Neural cell (in vitro differentiated cells): ENCODE measurements around the gene GYPC. TPM values are rescaled to one million over a fixed set of nuclear protein-coding genes. Genes with fewer than 3 reads are reported as not detected.
"Not testable (repeated sequence)": the region's sequence is repeated elsewhere in the genome, so short reads cannot be mapped to it uniquely, and the experiment has no call there.

Source experiments
- H2AFZ ChIP-seq: fragments of 200-600, 300-800 bp; sonication (generic), shearing (Covaris generic); 2 replicates; pipeline ENCODE4 v1.6.0; 2014; ENCODE audit warnings: low read depth, mild to moderate bottlenecking, antibody characterized with exemption, low read length, moderate library complexity
- H3F3A ChIP-seq: fragments of 200-600 bp; shearing (Covaris generic); 2 replicates; pipeline ENCODE4 v1.6.1; 2016; ENCODE audit warnings: mild to moderate bottlenecking, moderate library complexity, mixed read lengths, antibody characterized with exemption, low read length; ENCODE audit not compliant: insufficient read depth, poor library complexity, severe bottlenecking
- H3K27ac ChIP-seq: fragments of 200-600, 300-800 bp; sonication (generic), shearing (Covaris generic); 2 replicates; pipeline ENCODE4 v1.5.1; 2014; ENCODE audit warnings: mild to moderate bottlenecking, low read length, moderate library complexity
- H3K27me3 ChIP-seq: fragments of 300-800, 200-600 bp; sonication (generic), shearing (Covaris generic); 2 replicates; pipeline ENCODE4 v1.6.0; 2014; ENCODE audit warnings: mild to moderate bottlenecking, low read depth, low read length, moderate library complexity; ENCODE audit not compliant: insufficient read depth
- H3K36me3 ChIP-seq: fragments of 300-800, 200-600 bp; sonication (generic), shearing (Covaris generic); 2 replicates; pipeline ENCODE4 v1.5.1; 2014; ENCODE audit warnings: mild to moderate bottlenecking, antibody characterized with exemption, low read length, moderate library complexity; ENCODE audit not compliant: insufficient read depth
- H3K4me2 ChIP-seq: fragments of 300-800, 200-600 bp; sonication (generic), shearing (Covaris generic); 2 replicates; pipeline ENCODE4 v1.6.0; 2014; ENCODE audit warnings: mild to moderate bottlenecking, low read length
- H3K4me3 ChIP-seq: fragments of 300-800, 200-600 bp; sonication (generic), shearing (Covaris generic); 2 replicates; pipeline ENCODE4 v1.5.1; 2014; ENCODE audit warnings: mild to moderate bottlenecking, low read length, moderate library complexity
- H3K79me2 ChIP-seq: fragments of 200-600 bp; shearing (Covaris generic); replicated peaks from 2 replicates; pipeline ENCODE4 v1.6.0; 2014; ENCODE audit warnings: mild to moderate bottlenecking, low read length, moderate library complexity; ENCODE audit not compliant: insufficient read depth
- H3K9ac ChIP-seq: fragments of 300-800, 200-600 bp; sonication (generic), shearing (Covaris generic); 2 replicates; pipeline ENCODE4 v1.6.1; 2016; ENCODE audit warnings: mild to moderate bottlenecking, low read length, mixed read lengths
- H3K9me2 ChIP-seq: fragments of 200-600 bp; shearing (Covaris generic); 2 replicates; pipeline ENCODE4 v1.6.1; 2016; ENCODE audit warnings: mild to moderate bottlenecking, low read length, mixed read lengths; ENCODE audit not compliant: insufficient read depth
- H3K9me3 ChIP-seq: fragments of 200-600, 300-800 bp; sonication (generic), shearing (Covaris generic); 2 replicates; pipeline ENCODE4 v1.6.1; 2016; ENCODE audit warnings: mild to moderate bottlenecking, mixed run types, low read length, moderate library complexity, mixed read lengths
- H4K20me1 ChIP-seq: fragments of 200-600 bp; shearing (Covaris generic); 2 replicates; pipeline ENCODE4 v1.6.1; 2016; ENCODE audit warnings: mild to moderate bottlenecking, mixed run types; ENCODE audit not compliant: insufficient read depth
- CTCF ChIP-seq: fragments of 450-650 bp; IDR thresholded peaks from 2 replicates; pipeline ENCODE4 v1.5.1; 2014; ENCODE audit warnings: antibody characterized with exemption, mild to moderate bottlenecking, moderate library complexity; ENCODE audit not compliant: poor library complexity, severe bottlenecking
- EP300 ChIP-seq: fragments of 450-650 bp; conservative IDR thresholded peaks from 2 replicates; pipeline ENCODE4 v1.6.1; 2014; ENCODE audit warnings: antibody characterized with exemption, mild to moderate bottlenecking, moderate library complexity; ENCODE audit not compliant: poor library complexity, severe bottlenecking
- EZH2 ChIP-seq: fragments of 200-600, 300-800 bp; shearing (Covaris generic), sonication (generic); IDR thresholded peaks from 2 replicates; pipeline ENCODE4 v1.6.1; 2014; ENCODE audit warnings: antibody characterized with exemption, low read length, borderline replicate concordance, mild to moderate bottlenecking; ENCODE audit not compliant: insufficient read depth, poor library complexity, severe bottlenecking
- MXI1 ChIP-seq: fragments of 450-650 bp; conservative IDR thresholded peaks from 2 replicates; pipeline ENCODE4 v1.6.1; 2014; ENCODE audit warnings: antibody characterized with exemption, mild to moderate bottlenecking; ENCODE audit not compliant: poor library complexity, severe bottlenecking
- POLR2AphosphoS5 ChIP-seq: IDR thresholded peaks from 2 replicates; pipeline ENCODE4 v1.6.1; 2012
- RAD21 ChIP-seq: fragments of 450-650 bp; conservative IDR thresholded peaks from 2 replicates; pipeline ENCODE4 v1.6.1; 2014; ENCODE audit warnings: antibody characterized with exemption, mild to moderate bottlenecking, moderate library complexity
- REST ChIP-seq: IDR thresholded peaks from 2 replicates; pipeline ENCODE4 v1.6.1; 2012; ENCODE audit warnings: borderline replicate concordance
- SMC3 ChIP-seq: fragments of 450-650 bp; conservative IDR thresholded peaks from 2 replicates; pipeline ENCODE4 v1.6.1; 2014; ENCODE audit warnings: antibody characterized with exemption, mild to moderate bottlenecking, moderate library complexity; ENCODE audit not compliant: poor library complexity
- TAF1 ChIP-seq: IDR thresholded peaks from 2 replicates; pipeline ENCODE4 v1.6.1; 2012; ENCODE audit warnings: low read depth
- polyA plus RNA-seq: library from polyadenylated mRNA; depleted of rRNA; stranded (reverse); fragments of >200 nt; gene quantifications from 2 replicates; pipeline ENCODE4 v1.2.3, GENCODE V29; 2014

Gene GYPC
- polyA plus RNA-seq, 1 donor from 2014 or later: 0.40 TPM

- no peak overlapping the region for H3K27ac ChIP-seq
- H3K9me3 ChIP-seq: no peaks in the 10 kb centered on the region
- H3K27me3 ChIP-seq: no peaks in the 10 kb centered on the region
- no peak overlapping the region for H2AFZ ChIP-seq
- no peaks in the 10 kb centered on the region for H3K9me2 ChIP-seq
- TF ChIP-seq TAF1 (no peak), MXI1 (no peak), CTCF (no peak), EZH2 (no peak), RAD21 (no peak), SMC3 (no peak), REST (no peak), POLR2AphosphoS5 (no peak), EP300 (no peak)
- H3K79me2 ChIP-seq: no peaks in the 10 kb centered on the region
- no peak overlapping the region for H3K4me2 ChIP-seq
- H4K20me1 ChIP-seq: no peaks in the 10 kb centered on the region
- no peaks in the 10 kb centered on the region for H3F3A ChIP-seq
- no peaks in the 10 kb centered on the region for H3K36me3 ChIP-seq
- H3K4me3 ChIP-seq: no peak overlapping the region
- H3K9ac ChIP-seq: no peak overlapping the region
Observed at GRCh38 chr2:126645211-126645618, 10.7 kb upstream of the GYPC start.

GRCh38 chr2:126646026-126646425, 9.9 kb upstream of the GYPC start:
- Histone ChIP-seq H3K4me3 (no peak overlapping the region), H3K27ac (no peak overlapping the region), H3K9me3 (no peaks in the 10 kb centered on the region), H3F3A (no peaks in the 10 kb centered on the region), H3K9ac (no peak overlapping the region), H3K27me3 (no peaks in the 10 kb centered on the region), H3K79me2 (no peaks in the 10 kb centered on the region), H3K36me3 (no peaks in the 10 kb centered on the region), H3K9me2 (no peaks in the 10 kb centered on the region), H4K20me1 (no peaks in the 10 kb centered on the region), H2AFZ (no peak overlapping the region), H3K4me2 (no peak overlapping the region)
- TF ChIP-seq EP300 (no peak), REST (no peak)

- H3K9ac ChIP-seq, H3K36me3 ChIP-seq, H3K4me3 ChIP-seq, H3K27me3 ChIP-seq, H3K9me3 ChIP-seq, H3K27ac ChIP-seq, H3K4me2 ChIP-seq, H3K79me2 ChIP-seq, H4K20me1 ChIP-seq, H3K9me2 ChIP-seq, H2AFZ ChIP-seq, H3F3A ChIP-seq: not testable (repeated sequence)
Observed at GRCh38 chr2:126647714-126648344, 8.1 kb upstream of the GYPC start.

GRCh38 chr2:126648345-126648786, 7.6 kb upstream of the GYPC start:
- not testable (repeated sequence) for H3K4me3 ChIP-seq, H3K27ac ChIP-seq, H3K4me2 ChIP-seq, H3K79me2 ChIP-seq, H3K9ac ChIP-seq, H3K9me3 ChIP-seq, H2AFZ ChIP-seq, H4K20me1 ChIP-seq, H3K36me3 ChIP-seq, H3K27me3 ChIP-seq, H3K9me2 ChIP-seq, H3F3A ChIP-seq
